Muscle layer of duodenum (tissue), 2 donors: ENCODE results near the gene FLNA.
"Not testable (repeated sequence)": the region's sequence is repeated elsewhere in the genome, so short reads cannot be mapped to it uniquely, and the experiment has no call there.

Source experiments
- H3K27ac ChIP-seq: one replicate; pipeline ENCODE4 v1.7.0; 2013; ENCODE audit warnings: mild to moderate bottlenecking, low read length
- H3K27me3 ChIP-seq: one replicate; pipeline ENCODE4 v1.7.0; 2013; ENCODE audit warnings: low read depth, mild to moderate bottlenecking, control low read depth, low read length
- H3K36me3 ChIP-seq, 2 donors: one replicate each; pipeline ENCODE4 v1.7.0; 2013; ENCODE audit warnings: low read length in 2 of 2, control low read depth in 1 of 2, mild to moderate bottlenecking in 1 of 2; ENCODE audit not compliant: insufficient read depth in 2 of 2, control insufficient read depth in 1 of 2
- H3K4me1 ChIP-seq, 2 donors: one replicate each; pipeline ENCODE4 v1.7.0; 2013; ENCODE audit warnings: low read length in 2 of 2, mild to moderate bottlenecking in 2 of 2, control low read depth in 1 of 2, moderate library complexity in 1 of 2; ENCODE audit not compliant: insufficient read depth in 2 of 2, control insufficient read depth in 1 of 2
- H3K4me3 ChIP-seq, 2 donors: one replicate each; pipeline ENCODE4 v1.7.0; 2013; ENCODE audit warnings: low read length in 2 of 2, low read depth in 1 of 2, mild to moderate bottlenecking in 1 of 2
- H3K9me3 ChIP-seq, 2 donors: one replicate each; pipeline ENCODE4 v1.7.0; 2013; ENCODE audit warnings: low read length in 2 of 2, control low read depth in 1 of 2, mild to moderate bottlenecking in 1 of 2; ENCODE audit not compliant: control insufficient read depth in 1 of 2
- donor health status: healthy.

FLNA gene

GRCh38 chrX:154397888-154398667 is 23.6 kb upstream of the FLNA start, which contains the start of gene RPL10:
TSS of gene RPL10 (plus strand) at chrX:154398377. CDS start at chrX:154398520, 143 bp downstream.
- Histone ChIP-seq H3K27me3 (no peaks in the 10 kb centered on the region), H3K4me3 (peak within 1 kb of the TSS; percentile 70 to 92), H3K9me3 (no peaks in the 10 kb centered on the region), H3K4me1 (peaks cover 2 to 12% of the 10 kb centered on the region in 2 donors), H3K36me3 (peaks cover 12 to 21% of the 10 kb centered on the region in 2 donors), H3K27ac (peak within 1 kb of the TSS; percentile 96)

GRCh38 chrX:154396973-154397887 is 22.8 kb upstream of the FLNA start:
- Histone ChIP-seq H3K36me3 (peaks cover 12 to 21% of the 10 kb centered on the region in 2 donors), H3K4me1 (peaks cover 2 to 12% of the 10 kb centered on the region in 2 donors), H3K27me3 (no peaks in the 10 kb centered on the region), H3K4me3 (peak overlapping the region; percentile 57 to 70), H3K27ac (peak overlapping the region; percentile 96), H3K9me3 (no peaks in the 10 kb centered on the region)

- not testable (repeated sequence) for H3K27ac ChIP-seq, H3K27me3 ChIP-seq, H3K4me3 ChIP-seq, H3K9me3 ChIP-seq
- H3K4me1 ChIP-seq = peaks cover 2 to 12% of the 10 kb centered on the region in 2 donors
- peaks cover 12 to 20% of the 10 kb centered on the region in 2 donors for H3K36me3 ChIP-seq
These were observed 21.9 kb upstream of the FLNA start for GRCh38 chrX:154396363-154396762.

- H3K9me3 ChIP-seq, H3K4me1 ChIP-seq, H3K36me3 ChIP-seq, H3K4me3 ChIP-seq, H3K27ac ChIP-seq, H3K27me3 ChIP-seq: not testable (repeated sequence)
These were observed 15.6 kb upstream of the FLNA start for GRCh38 chrX:154389812-154390747.

GRCh38 chrX:154388649-154389048 is 14.2 kb upstream of the FLNA start:
- not testable (repeated sequence) for H3K36me3 ChIP-seq, H3K4me1 ChIP-seq, H3K4me3 ChIP-seq, H3K27ac ChIP-seq, H3K27me3 ChIP-seq, H3K9me3 ChIP-seq

- H3K27me3 ChIP-seq, H3K4me1 ChIP-seq, H3K27ac ChIP-seq, H3K9me3 ChIP-seq, H3K36me3 ChIP-seq, H3K4me3 ChIP-seq: not testable (repeated sequence)
These were observed 13.7 kb upstream of the FLNA start for GRCh38 chrX:154388094-154388493.

- H3K27me3 ChIP-seq = no peaks in the 10 kb centered on the region
- peaks cover 4 to 19% of the 10 kb centered on the region in 2 donors for H3K4me1 ChIP-seq
- no peaks in the 10 kb centered on the region for H3K9me3 ChIP-seq
- H3K27ac ChIP-seq = no peak overlapping the region
- H3K4me3 ChIP-seq = no peak overlapping the region
- no peaks in the 10 kb centered on the region for H3K36me3 ChIP-seq
These were observed 10.0 kb upstream of the FLNA start for GRCh38 chrX:154384284-154384892.

GRCh38 chrX:154383359-154384283 is 9.2 kb upstream of the FLNA start:
- no peak overlapping the region for H3K4me3 ChIP-seq
- H3K36me3 ChIP-seq = no peaks in the 10 kb centered on the region
- H3K27me3 ChIP-seq = no peaks in the 10 kb centered on the region
- peaks cover 4 to 19% of the 10 kb centered on the region in 2 donors for H3K4me1 ChIP-seq
- no peak overlapping the region for H3K27ac ChIP-seq
- no peaks in the 10 kb centered on the region for H3K9me3 ChIP-seq

GRCh38 chrX:154382483-154383069 is 8.1 kb upstream of the FLNA start:
- no peaks in the 10 kb centered on the region for H3K9me3 ChIP-seq
- H3K27ac ChIP-seq = no peak overlapping the region
- H3K4me1 ChIP-seq = peaks cover 4 to 19% of the 10 kb centered on the region in 2 donors
- no peaks in the 10 kb centered on the region for H3K36me3 ChIP-seq
- H3K27me3 ChIP-seq = no peaks in the 10 kb centered on the region
- no peak overlapping the region for H3K4me3 ChIP-seq
